Retinal pigment epithelial cell (primary cell): ENCODE data around the gene CACNG4.

Experiments used
- DNase-seq: peaks from one replicate; pipeline ENCODE4 v3.0.0-alpha.2; 2010; ENCODE audit warnings: low read depth
- H3K4me3 ChIP-seq: 2 replicates; pipeline ENCODE4 v1.5.1; 2011; ENCODE audit warnings: mild to moderate bottlenecking, low read length, control low read depth, moderate library complexity
- CTCF ChIP-seq: conservative IDR thresholded peaks from 2 replicates; pipeline ENCODE4 v1.5.1; 2011; ENCODE audit warnings: low read depth, low read length, control low read depth, inconsistent platforms

The CACNG4 gene

GRCh38 chr17:67015001-67015400 lies 50.5 kb downstream of the CACNG4 start:
- TF ChIP-seq CTCF: no peak
- DNase-seq: no peak

GRCh38 chr17:67016039-67016762 lies 51.7 kb downstream of the CACNG4 start:
- no peak for DNase-seq
- no peak for TF ChIP-seq CTCF

More at GRCh38 chr17:67015001-67015400, 50.5 kb downstream of the CACNG4 start:
- H3K4me3 ChIP-seq: no peak overlapping the region

GRCh38 chr17:67017910-67018309 lies 53.4 kb downstream of the CACNG4 start:
- TF ChIP-seq CTCF: no peak
- no peak for DNase-seq

More at GRCh38 chr17:67016039-67016762, 51.7 kb downstream of the CACNG4 start:
- H3K4me3 ChIP-seq: no peak overlapping the region

GRCh38 chr17:67018471-67019434 lies 54.2 kb downstream of the CACNG4 start:
- H3K4me3 ChIP-seq: no peak overlapping the region
- no peak for DNase-seq
- no peak for TF ChIP-seq CTCF

More at GRCh38 chr17:67017910-67018309, 53.4 kb downstream of the CACNG4 start:
- no peak overlapping the region for H3K4me3 ChIP-seq

- no peak overlapping the region for H3K4me3 ChIP-seq
- no peak for TF ChIP-seq CTCF
- no peak for DNase-seq
Measured at GRCh38 chr17:67019809-67020208, 55.3 kb downstream of the CACNG4 start.

GRCh38 chr17:67020293-67020766 lies 55.8 kb downstream of the CACNG4 start:
- H3K4me3 ChIP-seq: no peak overlapping the region
- no peak for TF ChIP-seq CTCF
- no peak for DNase-seq
